CD4-positive, alpha-beta T cell treated with Interleukin-4 for 4 hours (primary cell): Measurements from ENCODE around the gene ZBTB16.

Experiments used
- DNase-seq: peaks from one replicate; pipeline ENCODE4 v3.0.0-alpha.2; 2020

Gene ZBTB16

DNA sequence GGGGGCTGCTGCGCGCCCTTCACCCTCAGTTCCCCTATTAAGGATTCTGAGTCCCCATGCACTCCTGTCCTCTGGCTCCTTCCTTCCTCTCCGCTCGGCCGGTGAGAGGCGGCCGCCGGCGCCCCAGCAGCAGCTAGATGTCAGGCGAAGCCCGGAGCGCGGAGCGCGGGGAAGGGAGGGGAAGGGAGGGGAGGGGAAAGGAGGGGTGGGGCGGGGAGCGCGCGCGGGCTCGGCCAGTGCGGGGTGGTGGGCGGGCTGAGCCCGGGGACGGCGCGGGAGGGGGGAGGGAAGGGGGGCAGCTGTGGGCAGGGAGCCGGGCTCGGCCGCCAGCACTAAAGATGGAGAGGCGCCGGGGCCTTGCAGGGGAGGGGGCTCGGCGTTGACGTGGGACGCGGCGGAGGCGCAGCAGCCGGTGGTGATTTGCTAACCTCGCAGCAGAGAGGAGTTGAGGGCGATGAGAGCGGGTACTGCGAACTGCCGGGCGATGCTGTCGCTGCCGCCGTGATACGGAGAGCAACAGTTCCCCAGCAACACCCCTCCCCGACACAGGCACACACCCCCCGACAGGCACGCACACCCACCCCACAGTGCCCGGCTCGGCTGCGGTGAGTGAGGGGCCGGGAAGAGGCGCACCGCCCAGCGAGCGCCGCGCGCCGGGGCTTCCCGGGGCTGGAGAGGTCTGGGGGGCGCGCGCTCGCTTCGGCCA is at the start of gene ZBTB16:
ZBTB16 (plus strand) TSS at position 434 of the 706 bp plus-strand sequence. CDS start 3,590 bp downstream, outside the sequence.
- peak; percentile 60 for DNase-seq

DNA sequence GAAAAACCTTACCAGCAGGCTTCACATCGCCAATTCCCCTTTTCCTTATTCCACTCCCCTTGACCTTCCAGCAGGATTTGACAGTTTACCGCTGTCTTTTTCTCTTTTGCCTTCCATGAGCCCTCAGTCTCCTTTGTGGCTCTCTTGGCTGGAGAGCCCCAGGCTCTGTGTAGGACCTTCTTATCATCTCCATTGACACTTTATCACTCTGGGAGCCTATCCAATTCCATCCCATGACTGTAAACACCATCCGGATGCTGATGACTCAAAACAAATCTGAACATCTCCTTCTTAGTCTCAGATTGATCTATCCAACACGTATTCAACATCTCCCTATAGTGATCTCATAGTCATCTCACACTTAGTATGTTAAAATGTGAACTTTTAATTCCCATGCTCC is 48.6 kb upstream of the ZBTB16 start:
- no peak for DNase-seq

- no peak for DNase-seq
These were observed 48.1 kb upstream of the ZBTB16 start for GRCh38 chr11:114011443-114011842.

GRCh38 chr11:114015117-114015516 is 44.4 kb upstream of the ZBTB16 start:
- no peak for DNase-seq

DNA sequence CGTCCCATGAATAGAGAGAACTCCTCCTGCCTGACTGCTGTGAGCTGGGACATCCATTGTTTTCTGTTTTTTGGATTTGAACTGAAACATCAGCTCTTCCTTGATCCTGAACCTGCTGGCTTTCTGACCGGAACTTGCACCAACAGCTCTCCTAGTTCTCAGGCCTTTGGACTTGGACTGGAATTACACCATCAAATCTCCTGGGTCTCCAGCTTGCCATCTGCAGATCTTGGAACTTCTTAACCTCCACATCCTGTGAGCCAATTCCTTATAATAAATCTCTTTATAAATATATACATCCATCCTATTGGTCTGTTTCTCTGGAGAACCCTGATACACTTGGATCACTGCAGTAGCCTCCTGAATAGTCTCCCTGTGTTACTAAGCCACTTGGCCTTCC is 42.5 kb upstream of the ZBTB16 start:
- DNase-seq = no peak

DNA sequence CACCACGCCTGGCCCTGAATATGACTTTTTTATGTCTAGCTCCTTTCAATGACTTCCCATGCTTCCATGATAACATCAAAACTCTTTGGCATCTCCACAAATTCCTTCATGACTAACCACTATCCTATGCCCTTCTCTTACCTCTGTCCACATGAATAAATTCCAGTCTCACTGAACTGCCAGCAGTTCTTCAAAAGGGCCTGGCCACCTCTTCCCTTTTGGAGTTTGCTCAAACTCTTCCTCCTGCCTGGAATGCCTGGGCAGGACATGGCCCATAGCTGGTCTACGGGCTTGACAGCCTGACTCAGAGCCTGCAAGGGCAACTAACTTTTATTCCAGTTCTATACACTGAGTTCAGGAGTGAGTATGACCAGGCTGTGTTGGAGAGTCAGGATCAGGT is 41.8 kb upstream of the ZBTB16 start:
- no peak for DNase-seq

GRCh38 chr11:114019046-114019445 is 40.5 kb upstream of the ZBTB16 start:
- no peak for DNase-seq

DNA sequence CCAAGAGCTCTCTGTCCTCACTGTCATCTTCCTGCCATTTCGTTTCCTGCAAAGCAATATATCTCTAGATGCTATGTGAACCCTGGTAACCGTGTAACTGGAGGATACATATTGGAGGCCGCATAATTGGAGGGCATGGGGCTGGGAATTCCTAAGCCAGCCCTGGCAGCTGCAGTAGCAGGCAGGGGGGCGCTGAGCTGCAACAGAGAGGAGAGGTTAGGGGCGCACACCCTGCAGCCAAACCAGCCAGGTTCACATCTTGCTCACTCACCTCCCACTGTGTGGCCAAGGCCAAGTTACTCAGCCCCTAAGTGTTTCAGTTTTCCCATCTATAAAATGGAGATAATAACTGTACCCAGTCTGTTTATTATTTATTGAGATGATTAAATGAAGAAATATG is 39.9 kb upstream of the ZBTB16 start:
- DNase-seq = no peak

GRCh38 chr11:114025329-114025907 is 34.1 kb upstream of the ZBTB16 start:
- DNase-seq = no peak

- peak; percentile 14 for DNase-seq
These were observed 33.2 kb upstream of the ZBTB16 start for GRCh38 chr11:114026355-114026754.

DNA sequence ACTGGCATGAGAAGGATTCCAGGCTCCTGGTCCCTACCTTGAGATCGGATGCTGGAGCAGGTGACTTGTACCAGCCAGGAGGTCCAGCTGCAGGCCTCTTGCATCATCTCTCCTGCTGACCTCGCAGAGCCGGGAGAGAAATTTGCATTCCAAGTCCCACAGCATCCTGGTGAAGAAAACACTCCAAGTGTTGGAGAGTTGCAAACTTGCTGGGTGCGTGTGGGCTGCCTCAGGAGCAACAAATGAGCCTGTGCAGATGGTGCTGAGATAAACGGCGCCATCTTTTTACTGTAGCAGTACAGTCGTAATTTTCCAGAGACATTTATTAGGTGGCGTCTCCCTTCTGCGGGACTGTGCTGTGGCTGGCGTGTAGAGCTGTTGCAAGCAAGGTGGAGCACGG is 32.1 kb upstream of the ZBTB16 start:
- no peak for DNase-seq

DNA sequence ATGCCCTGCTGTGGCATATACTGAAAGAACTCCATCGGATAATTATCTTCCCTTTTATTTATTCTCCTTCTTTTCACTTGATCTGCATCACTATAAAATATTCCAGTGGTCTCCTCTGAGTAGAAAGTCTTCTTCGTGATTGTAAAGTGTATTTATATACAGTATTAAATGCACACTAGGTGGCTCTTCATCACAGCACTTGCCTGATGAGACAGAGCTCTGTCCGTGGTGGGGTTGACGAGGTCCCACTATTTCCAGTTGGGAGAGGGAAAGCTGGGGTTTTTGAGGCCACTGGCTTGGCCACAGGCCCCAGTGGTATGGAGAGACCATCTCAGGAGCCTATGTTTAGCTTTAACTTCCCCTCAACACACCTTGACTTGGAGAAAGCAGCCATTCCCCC is 31.6 kb upstream of the ZBTB16 start:
- DNase-seq = no peak

GRCh38 chr11:114031246-114031966 is 28.1 kb upstream of the ZBTB16 start:
- no peak for DNase-seq

DNA sequence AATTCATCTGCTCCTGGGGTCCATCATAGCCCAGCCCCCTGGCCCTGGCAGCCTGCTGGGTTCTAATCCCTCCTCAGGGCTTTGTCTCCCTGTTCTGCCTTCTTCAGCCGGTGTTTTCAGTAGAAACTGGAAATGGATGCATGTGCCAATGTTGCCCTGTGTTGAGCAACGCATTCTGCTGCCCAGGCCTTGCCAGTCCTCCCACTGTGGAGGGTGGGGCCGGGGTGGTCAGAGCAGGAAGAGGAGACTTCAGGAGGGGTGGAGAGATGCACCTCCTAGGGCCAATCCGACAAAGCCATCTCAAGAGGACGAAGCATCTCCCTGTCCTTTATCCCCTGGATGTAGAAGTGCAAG is 27.6 kb upstream of the ZBTB16 start:
- DNase-seq = no peak

DNA sequence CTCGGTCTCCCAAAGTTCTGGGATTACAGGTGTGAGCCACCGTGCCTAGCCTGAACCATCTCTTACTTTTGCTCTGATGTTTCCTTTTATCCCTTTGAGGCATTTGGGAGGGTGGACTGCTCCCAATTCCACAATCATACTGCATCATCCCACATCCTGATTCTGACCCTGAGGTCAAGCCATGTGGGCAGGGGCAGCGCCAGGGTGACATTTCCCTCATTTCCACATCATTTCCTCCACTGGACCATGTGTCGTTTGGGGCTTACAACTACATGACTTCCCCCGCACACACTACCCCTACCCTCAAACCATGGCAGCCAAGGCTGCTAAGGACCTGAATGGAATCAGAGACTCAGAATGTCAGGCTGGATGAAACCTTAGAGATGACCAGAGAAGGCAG is 26.4 kb upstream of the ZBTB16 start:
- no peak for DNase-seq

DNA sequence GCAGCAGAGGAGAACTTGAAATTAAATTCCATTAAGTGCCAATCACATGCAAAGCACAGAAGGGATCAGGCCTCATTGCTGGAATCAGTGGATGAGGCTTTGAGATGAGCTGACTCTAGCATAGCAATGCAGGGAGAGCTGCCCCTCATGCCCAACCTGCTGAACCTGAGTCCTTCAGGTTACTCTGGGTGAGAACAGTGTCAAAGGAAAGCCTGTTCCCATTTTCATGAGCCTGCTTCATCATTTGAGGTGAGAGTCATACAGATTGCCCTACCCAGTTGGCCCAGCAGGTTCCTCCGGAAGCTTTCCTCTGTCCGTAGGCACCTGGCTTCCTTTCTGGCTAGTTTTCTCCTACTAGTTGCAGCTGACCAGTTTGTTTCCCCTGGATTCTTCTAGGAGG is 25.9 kb upstream of the ZBTB16 start:
- DNase-seq = no peak

DNA sequence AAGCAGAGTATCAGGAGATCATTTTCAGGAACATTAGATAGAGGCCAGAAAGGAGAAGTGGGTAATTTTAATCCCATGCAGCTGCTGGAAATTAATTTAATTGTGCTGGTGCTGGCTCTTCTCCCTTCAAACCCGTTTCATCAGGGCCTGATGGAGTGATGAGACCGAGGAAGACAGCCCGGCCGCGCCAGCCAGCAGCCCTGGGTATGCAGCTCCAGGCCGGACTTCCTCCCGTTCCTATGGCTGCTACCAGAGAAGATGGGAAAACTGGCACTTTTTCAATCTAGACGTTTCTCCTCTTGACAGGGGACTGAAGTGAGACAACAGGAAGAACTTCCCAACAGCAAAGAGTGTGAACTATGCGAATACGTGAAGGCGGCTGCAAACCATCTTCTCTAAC is 24.6 kb upstream of the ZBTB16 start:
- no peak for DNase-seq

DNA sequence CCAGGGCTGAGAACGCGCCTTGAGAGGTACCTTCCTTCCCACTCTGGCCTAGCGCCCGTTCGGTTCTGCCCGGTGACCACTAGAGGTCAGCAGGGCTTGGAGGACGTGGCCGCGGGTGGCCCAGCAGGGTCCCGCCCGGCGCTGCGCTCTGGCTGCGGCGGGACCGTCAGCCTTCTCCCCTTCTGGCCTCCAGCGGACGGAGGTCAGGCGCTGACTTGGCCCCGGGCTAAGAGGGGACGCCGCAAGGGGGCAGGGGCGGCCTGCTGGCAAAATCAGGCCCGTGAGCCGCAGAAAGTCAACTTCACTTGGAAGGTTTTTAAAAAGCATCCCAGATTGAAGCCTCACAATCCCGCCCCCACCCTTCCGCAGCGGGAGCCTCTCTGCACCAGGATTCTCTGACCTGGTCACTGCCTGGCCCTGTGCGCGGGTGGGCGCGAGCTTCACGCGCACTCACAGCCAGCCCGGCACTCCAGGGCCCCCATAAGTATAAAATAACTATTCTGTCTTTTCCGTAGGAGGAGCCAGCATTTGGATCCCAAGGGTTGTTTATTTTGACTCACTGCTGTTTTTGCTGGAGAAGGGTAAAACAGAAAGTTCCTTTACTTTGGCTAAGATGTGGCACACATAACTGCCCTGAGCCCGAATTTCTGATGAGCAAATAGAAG is 23.2 kb upstream of the ZBTB16 start:
- DNase-seq = peak; percentile 49

GRCh38 chr11:114036958-114037357 is 22.6 kb upstream of the ZBTB16 start:
- no peak for DNase-seq

DNA sequence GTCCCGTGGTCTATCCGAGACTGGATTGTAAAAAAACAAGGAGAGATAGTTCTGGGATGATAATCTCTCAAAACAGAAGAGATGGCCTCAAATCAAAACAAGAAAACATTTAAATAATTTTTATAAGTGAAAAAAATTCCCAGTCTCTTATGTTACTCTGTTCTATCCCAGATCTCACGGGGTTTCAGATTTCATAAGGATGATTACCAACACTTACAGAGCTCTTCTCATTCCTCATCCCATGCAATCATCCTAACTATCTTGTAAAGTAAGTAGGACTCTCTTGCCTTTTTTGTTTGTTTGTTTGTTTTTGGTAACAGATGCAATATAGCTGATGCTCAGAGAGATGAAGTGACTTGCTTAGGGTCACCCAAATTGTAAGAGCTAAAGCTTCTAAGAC is 20.0 kb upstream of the ZBTB16 start:
- DNase-seq = no peak

DNA sequence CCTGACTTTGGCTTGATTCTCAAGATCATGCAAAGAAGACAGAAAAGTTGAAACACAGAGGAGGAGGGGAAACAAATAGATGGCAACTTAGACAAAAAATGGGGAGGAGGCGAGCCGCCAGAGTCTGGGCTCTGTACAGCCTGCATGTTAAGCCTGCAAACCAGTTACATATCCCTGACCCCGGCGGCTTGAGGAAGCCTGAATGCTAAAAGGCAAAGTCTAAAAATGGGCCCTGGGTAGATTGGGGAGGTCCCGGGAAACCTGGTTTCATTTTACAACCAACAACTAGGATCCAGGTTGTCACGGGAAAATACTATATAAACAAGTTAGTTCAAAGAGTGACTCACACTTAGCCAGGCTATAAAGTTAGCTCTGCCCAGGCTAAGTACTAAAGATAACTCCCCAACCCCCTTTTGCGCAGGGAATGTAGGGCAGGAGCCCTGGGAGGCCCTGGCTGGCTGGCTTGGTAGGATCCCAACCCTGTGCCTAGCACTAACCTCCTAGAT is 18.8 kb upstream of the ZBTB16 start:
- DNase-seq = no peak

GRCh38 chr11:114042234-114042633 is 17.3 kb upstream of the ZBTB16 start:
- DNase-seq = no peak

GRCh38 chr11:114044042-114044871 is 15.3 kb upstream of the ZBTB16 start:
- DNase-seq = peak; percentile 17
